DOHH2 (cell line): ENCODE data around the gene SEPTIN11.

ENCODE experiments used
- H3F3A ChIP-seq: fragments of 200-600 bp; sonication (generic), shearing (Covaris generic); 2 replicates; pipeline ENCODE4 v1.6.0; 2016; ENCODE audit warnings: antibody characterized with exemption, mild to moderate bottlenecking; ENCODE audit not compliant: control insufficient read depth, insufficient read depth
- H3K27ac ChIP-seq: fragments of 200-600 bp; sonication (generic); 2 replicates; pipeline ENCODE4 v1.5.1; 2014; ENCODE audit warnings: low read depth, mild to moderate bottlenecking, low read length, moderate library complexity
- H3K27me3 ChIP-seq: fragments of 200-600 bp; sonication (generic); 2 replicates; pipeline ENCODE4 v1.6.1; 2014; ENCODE audit warnings: mild to moderate bottlenecking, low read length, mixed read lengths; ENCODE audit not compliant: control insufficient read depth
- H3K36me3 ChIP-seq: fragments of 200-600 bp; sonication (generic); 2 replicates; pipeline ENCODE4 v1.6.1; 2014; ENCODE audit warnings: mild to moderate bottlenecking, low read length, moderate library complexity, mixed read lengths; ENCODE audit not compliant: control insufficient read depth
- H3K4me1 ChIP-seq: fragments of 200-600 bp; sonication (generic); 2 replicates; pipeline ENCODE4 v1.6.1; 2014; ENCODE audit warnings: mild to moderate bottlenecking, low read length, mixed read lengths; ENCODE audit not compliant: control insufficient read depth
- H3K4me2 ChIP-seq: fragments of 200-600 bp; sonication (generic); 2 replicates; pipeline ENCODE4 v1.6.0; 2014; ENCODE audit warnings: mild to moderate bottlenecking, low read length, moderate library complexity
- H3K4me3 ChIP-seq: fragments of 200-600 bp; sonication (generic); 2 replicates; pipeline ENCODE4 v1.5.1; 2014; ENCODE audit warnings: mild to moderate bottlenecking, low read length, mixed read lengths
- H3K79me2 ChIP-seq: fragments of 200-600 bp; sonication (generic); 2 replicates; pipeline ENCODE4 v1.6.1; 2014; ENCODE audit warnings: mild to moderate bottlenecking, low read length, mixed read lengths; ENCODE audit not compliant: control insufficient read depth
- H3K9me2 ChIP-seq: fragments of 200-600 bp; sonication (generic); replicated peaks from 2 replicates; pipeline ENCODE4 v1.6.1; 2014; ENCODE audit warnings: mild to moderate bottlenecking, low read length, mixed read lengths; ENCODE audit not compliant: control insufficient read depth
- H3K9me3 ChIP-seq: fragments of 200-600 bp; sonication (generic); 2 replicates; pipeline ENCODE4 v1.6.1; 2014; ENCODE audit warnings: antibody characterized with exemption, low read length, mixed read lengths; ENCODE audit not compliant: control insufficient read depth, insufficient read depth
- H4K20me1 ChIP-seq: fragments of 200-600 bp; sonication (generic); 2 replicates; pipeline ENCODE4 v1.6.0; 2014; ENCODE audit warnings: low read depth, mild to moderate bottlenecking, antibody characterized with exemption, low read length, moderate library complexity; ENCODE audit not compliant: control insufficient read depth, insufficient read depth
- EZH2phosphoT487 ChIP-seq: fragments of 200-600 bp; sonication (generic); IDR thresholded peaks from 2 replicates; pipeline ENCODE4 v1.6.1; 2017; ENCODE audit warnings: borderline replicate concordance, mild to moderate bottlenecking, antibody characterized with exemption, low read length, moderate library complexity, mixed read lengths
- TF ChIP-seq, protein P1 (sequence below): fragments of 200-600 bp; sonication (generic); IDR thresholded peaks from one replicate; pipeline ENCODE4 v1.5.1; 2014; ENCODE audit warnings: antibody characterized with exemption, mild to moderate bottlenecking, low read depth, low read length; ENCODE audit not compliant: poor library complexity, severe bottlenecking

SEPTIN11 gene

DNA sequence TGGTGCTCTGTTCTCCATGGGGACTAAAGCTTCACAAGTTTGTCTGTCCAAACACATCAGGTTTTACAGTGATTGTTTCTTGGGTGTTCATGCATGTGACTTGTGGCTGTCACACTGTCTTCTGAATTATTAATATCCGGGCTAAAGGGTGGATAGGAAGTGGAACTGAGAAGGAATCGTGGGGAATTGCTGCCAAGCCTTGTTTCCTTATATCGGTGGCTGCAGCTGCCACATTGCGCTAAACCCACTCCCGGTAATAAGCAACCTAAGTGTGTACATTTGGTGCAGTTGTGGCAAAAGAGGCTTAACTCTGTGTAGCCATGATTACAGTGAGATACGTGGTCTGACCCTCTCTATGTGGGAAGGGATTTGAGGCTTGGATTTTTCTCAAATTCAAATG lies 30.7 kb downstream of the SEPTIN11 start:
- Histone ChIP-seq H3K27ac (no peak overlapping the region), H3K9me3 (no peaks in the 10 kb centered on the region), H3K79me2 (peaks cover 35% of the 10 kb centered on the region), H3K27me3 (no peaks in the 10 kb centered on the region), H3K36me3 (peaks cover 4% of the 10 kb centered on the region; the same call in 1 of the 2 replicates), H3K4me2 (no peak overlapping the region), H3K4me1 (no peaks in the 10 kb centered on the region), H3K9me2 (no peaks in the 10 kb centered on the region), H3K4me3 (no peak overlapping the region), H4K20me1 (no peaks in the 10 kb centered on the region), H3F3A (no peaks in the 10 kb centered on the region)
- no peak for TF ChIP-seq EZH2phosphoT487
- TF ChIP-seq, protein P1, sequence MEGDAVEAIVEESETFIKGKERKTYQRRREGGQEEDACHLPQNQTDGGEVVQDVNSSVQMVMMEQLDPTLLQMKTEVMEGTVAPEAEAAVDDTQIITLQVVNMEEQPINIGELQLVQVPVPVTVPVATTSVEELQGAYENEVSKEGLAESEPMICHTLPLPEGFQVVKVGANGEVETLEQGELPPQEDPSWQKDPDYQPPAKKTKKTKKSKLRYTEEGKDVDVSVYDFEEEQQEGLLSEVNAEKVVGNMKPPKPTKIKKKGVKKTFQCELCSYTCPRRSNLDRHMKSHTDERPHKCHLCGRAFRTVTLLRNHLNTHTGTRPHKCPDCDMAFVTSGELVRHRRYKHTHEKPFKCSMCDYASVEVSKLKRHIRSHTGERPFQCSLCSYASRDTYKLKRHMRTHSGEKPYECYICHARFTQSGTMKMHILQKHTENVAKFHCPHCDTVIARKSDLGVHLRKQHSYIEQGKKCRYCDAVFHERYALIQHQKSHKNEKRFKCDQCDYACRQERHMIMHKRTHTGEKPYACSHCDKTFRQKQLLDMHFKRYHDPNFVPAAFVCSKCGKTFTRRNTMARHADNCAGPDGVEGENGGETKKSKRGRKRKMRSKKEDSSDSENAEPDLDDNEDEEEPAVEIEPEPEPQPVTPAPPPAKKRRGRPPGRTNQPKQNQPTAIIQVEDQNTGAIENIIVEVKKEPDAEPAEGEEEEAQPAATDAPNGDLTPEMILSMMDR, result no peak

DNA sequence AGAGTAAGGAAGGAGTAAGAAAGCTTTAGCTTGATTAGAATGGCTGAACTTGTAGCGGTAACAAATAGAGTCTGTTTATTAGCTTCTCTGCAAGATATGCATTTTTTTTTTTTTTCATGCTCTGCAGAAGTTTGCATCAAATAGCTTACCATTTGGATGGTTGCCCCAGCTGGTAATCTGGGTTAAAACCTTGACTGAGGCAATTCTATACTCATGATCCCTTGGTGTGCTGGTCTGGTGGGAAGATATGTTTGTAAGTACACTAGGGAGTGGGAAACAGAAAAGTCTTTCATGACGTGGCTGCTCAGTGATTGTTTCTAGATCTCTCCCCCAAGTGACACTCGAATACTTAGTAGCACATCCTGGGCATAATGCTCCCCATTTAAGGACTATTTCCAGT lies 32.1 kb downstream of the SEPTIN11 start:
- peaks cover 38% of the 10 kb centered on the region for H3K79me2 ChIP-seq
- no peak for TF ChIP-seq EZH2phosphoT487
- TF ChIP-seq, protein P1, result no peak
- H3F3A ChIP-seq, result no peaks in the 10 kb centered on the region
- H3K4me1 ChIP-seq, result no peaks in the 10 kb centered on the region
- no peak overlapping the region for H3K27ac ChIP-seq
- H3K27me3 ChIP-seq, result no peaks in the 10 kb centered on the region
- H3K9me2 ChIP-seq, result no peaks in the 10 kb centered on the region
- no peaks in the 10 kb centered on the region for H4K20me1 ChIP-seq
- H3K4me2 ChIP-seq, result no peak overlapping the region
- no peak overlapping the region for H3K4me3 ChIP-seq
- H3K9me3 ChIP-seq, result no peaks in the 10 kb centered on the region
- H3K36me3 ChIP-seq, result no peaks in the 10 kb centered on the region

DNA sequence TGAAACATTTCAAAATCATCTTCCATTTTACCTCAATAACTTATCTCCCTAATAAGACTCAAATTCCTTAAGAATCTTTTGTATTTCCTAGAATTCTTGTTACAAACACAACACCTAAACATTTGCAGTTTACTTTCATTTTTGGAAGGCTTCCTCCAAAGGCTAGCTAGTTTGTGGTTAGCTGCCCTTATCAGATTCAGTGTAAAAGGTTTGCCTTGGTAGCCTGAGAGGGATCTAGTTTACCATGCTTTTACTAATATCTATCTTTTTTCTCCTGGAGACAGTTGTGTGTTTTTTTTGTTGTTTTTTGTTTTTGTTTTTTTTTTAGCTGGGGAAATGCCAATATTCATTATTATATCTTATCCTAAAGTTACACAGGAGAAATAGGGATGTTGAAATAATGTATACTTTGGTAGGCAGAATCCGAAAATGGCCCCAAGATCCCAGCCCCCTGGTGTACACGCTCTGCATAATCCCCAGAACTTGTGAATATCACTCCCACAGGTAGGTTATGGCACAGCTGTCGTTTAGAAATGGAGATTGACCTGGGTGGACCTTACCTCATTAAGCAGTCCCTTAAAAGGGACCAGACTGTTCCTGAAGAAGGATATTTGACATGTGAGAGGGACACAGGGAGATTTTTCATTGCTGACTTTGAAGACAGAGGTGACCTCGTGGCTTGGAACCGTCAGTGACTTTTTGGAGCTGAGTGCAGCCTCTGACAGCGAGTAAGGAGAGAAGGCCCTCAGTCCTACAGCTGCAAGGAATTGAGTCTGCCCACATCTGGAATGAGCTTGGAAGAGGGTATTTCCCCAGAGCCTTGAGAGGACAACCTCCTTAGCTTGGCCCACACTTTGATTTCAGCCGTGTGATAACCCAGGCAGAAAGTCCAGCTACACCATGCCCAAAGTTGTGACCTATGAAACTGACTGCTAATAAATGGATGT lies 33.4 kb downstream of the SEPTIN11 start:
- H3K27ac ChIP-seq, result no peak overlapping the region
- no peak overlapping the region for H3K4me2 ChIP-seq
- no peaks in the 10 kb centered on the region for H3K9me3 ChIP-seq
- H3F3A ChIP-seq, result no peaks in the 10 kb centered on the region
- H3K36me3 ChIP-seq, result no peaks in the 10 kb centered on the region
- no peaks in the 10 kb centered on the region for H3K9me2 ChIP-seq
- H3K79me2 ChIP-seq, result peaks cover 45% of the 10 kb centered on the region
- TF ChIP-seq, protein P1, result no peak
- no peak for TF ChIP-seq EZH2phosphoT487
- no peaks in the 10 kb centered on the region for H4K20me1 ChIP-seq
- no peak overlapping the region for H3K4me3 ChIP-seq
- H3K27me3 ChIP-seq, result no peaks in the 10 kb centered on the region
- no peaks in the 10 kb centered on the region for H3K4me1 ChIP-seq
